Measurements from ENCODE around the gene KDM6B.
A peak's percentile ranks its signal among the peaks of the same experiment; 100 is the strongest.

Gene KDM6B

DNA sequence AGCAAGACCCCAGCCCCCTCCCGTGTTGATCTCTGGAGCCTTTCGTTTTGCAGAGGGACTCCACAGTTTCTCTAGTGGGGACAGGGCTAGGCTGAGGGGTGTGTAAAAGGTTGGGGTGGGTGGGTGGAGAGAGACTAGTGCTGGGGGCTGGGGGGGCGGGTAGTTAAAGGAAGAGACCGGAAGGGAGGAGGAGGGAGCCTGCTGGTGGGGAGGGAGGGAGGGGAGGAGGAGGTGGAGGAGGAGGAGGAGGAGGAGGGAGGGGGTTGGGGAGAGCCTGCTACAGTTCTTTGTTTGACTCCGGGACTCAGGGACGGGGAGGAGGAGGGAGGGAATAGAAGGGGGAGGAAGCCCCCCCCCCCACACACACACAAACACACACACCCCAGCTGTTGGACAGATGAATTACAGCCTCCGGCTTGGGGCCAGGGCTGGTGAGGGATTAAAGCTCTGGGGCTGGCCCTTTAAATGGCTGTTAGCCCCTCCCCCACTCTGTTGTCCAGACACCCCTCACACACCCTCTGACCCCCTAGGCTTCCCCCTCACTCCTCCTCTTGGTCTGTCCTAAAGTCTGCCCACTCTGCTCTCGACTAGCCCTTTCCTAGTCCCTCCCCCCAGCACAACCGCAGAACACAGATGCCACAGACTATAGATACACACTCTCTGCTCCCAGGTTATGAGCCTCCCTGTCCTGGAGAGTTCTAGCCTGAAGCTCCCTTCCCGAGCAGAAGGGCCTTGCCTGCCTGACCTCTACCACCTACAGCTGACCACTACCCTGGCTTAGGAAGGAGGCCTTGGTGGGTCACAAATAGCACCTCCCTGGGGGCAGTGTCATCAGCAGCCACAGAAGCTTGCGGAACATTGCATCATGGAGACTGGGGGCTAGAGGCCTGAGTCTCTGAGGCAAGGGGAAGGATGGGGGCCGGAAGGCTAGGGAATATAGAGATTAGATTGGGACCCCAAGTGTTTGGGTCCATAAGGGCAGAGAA lies 4.4 kb downstream of the KDM6B start:
- peak overlapping the region; percentile 16 to 89 for H3K4ac ChIP-seq (ENCODE audit: low read depth in 1 of 2, low read length in 2 of 2)
- H3K9ac ChIP-seq (ENCODE audit: low read length): peak overlapping the region; percentile 98
- no peaks in the 10 kb centered on the region for H3K9me3 ChIP-seq (ENCODE audit: control insufficient read depth, low read length)
- peak overlapping the region; percentile 56 for H3K27ac ChIP-seq (ENCODE audit: low read length, poor library complexity, severe bottlenecking)
- no peak overlapping the region for H2AK5ac ChIP-seq (ENCODE audit: low read length, severe bottlenecking)
- no peak overlapping the region for H2BK15ac ChIP-seq (ENCODE audit: low read depth, poor library complexity, severe bottlenecking)
- peak overlapping the region; percentile 24 to 97 for H3K4me3 ChIP-seq (ENCODE audit: insufficient read depth in 1 of 2, low read depth in 1 of 2, low read length in 2 of 2)
- H3K27me3 ChIP-seq (ENCODE audit: control insufficient read depth in 1 of 2, insufficient read depth in 1 of 2, low read length in 2 of 2): no peaks in the 10 kb centered on the region
- peak overlapping the region; percentile 15 to 93 for H3K18ac ChIP-seq (ENCODE audit: low read depth in 1 of 2, low read length in 2 of 2)
- peak overlapping the region; percentile 57 for H2BK120ac ChIP-seq (ENCODE audit: low read depth, low read length)
- H3K4me1 ChIP-seq (ENCODE audit: control insufficient read depth, insufficient read depth, low read depth, low read length): peaks cover 36% of the 10 kb centered on the region
- H2AFZ ChIP-seq (ENCODE audit: low read depth, low read length): no peak overlapping the region
- peaks cover 12% of the 10 kb centered on the region for H3K79me1 ChIP-seq (replicated peaks; ENCODE audit: low read length, poor library complexity, severe bottlenecking)
- peak; percentile 90 for DNase-seq
- H4K91ac ChIP-seq (ENCODE audit: low read length): no peak overlapping the region
- H3K4me2 ChIP-seq (ENCODE audit: low read length, poor library complexity, severe bottlenecking): peak overlapping the region; percentile 57
- peaks cover 3 to 12% of the 10 kb centered on the region in 2 experiments for H3K36me3 ChIP-seq (ENCODE audit: control insufficient read depth in 1 of 2, insufficient read depth in 2 of 2, low read depth in 1 of 2, low read length in 2 of 2)
- H4K8ac ChIP-seq (ENCODE audit: low read length): no peak overlapping the region
- WGBS: 19% methylated on average over 8 of the region's 12 CpGs
- peak overlapping the region in 1 of 2 experiments; percentile 18 for H3K23ac ChIP-seq (ENCODE audit: low read length in 2 of 2)
- peak overlapping the region in 1 of 2 experiments; percentile 83 for H3K14ac ChIP-seq (ENCODE audit: low read length in 2 of 2)
- H2BK12ac ChIP-seq (ENCODE audit: low read length in 2 of 2): peak overlapping the region in 1 of 2 experiments; percentile 87
- H2BK5ac ChIP-seq (ENCODE audit: low read depth, low read length, poor library complexity, severe bottlenecking): no peak overlapping the region

DNA sequence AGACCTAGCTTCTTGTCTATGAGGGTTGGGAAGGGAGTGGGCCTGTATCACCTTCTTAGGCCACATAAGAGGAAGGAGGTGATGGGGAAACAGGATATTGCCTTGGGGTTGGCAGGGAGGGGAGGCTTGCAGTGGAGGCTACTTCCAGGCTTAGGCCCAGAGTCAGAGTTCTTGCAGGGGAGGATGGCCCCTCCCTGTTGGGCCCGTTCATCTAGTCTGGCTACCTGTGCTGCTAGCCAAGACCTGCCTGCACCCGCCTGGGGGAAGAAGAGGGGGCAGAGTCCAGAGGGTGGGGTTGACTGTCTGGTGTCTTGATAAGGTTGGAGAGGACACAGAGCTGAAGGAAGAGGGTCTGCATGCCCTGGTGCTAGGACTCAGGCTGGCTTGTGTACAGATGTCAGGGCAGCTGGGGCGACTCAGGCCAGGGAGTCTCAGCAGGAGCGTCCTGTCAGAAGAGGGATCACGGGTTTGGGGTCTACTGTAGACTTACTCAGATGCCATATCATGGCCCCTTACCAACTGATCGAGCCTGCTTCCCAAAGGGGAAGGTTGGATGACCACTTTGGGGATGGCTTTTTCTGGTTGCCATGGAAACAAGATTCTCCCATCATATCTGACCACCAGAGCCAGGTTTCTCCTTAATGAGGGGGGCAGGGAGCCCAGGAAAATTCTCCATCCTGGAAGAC lies 5.3 kb downstream of the KDM6B start:
- Histone ChIP-seq H3K14ac (ENCODE audit: low read length in 2 of 2) (peak overlapping the region in 1 of 2 experiments; percentile 30), H2AFZ (ENCODE audit: low read depth, low read length) (no peak overlapping the region), H3K4ac (ENCODE audit: low read depth in 1 of 2, low read length in 2 of 2) (peak overlapping the region in 1 of 2 experiments; percentile 89), H3K9me3 (ENCODE audit: control insufficient read depth, low read length) (no peaks in the 10 kb centered on the region), H3K23ac (ENCODE audit: low read length in 2 of 2) (no peak overlapping the region), H3K79me1 (replicated peaks; ENCODE audit: low read length, poor library complexity, severe bottlenecking) (peaks cover 12% of the 10 kb centered on the region), H3K4me1 (ENCODE audit: control insufficient read depth, insufficient read depth, low read depth, low read length) (peaks cover 31% of the 10 kb centered on the region), H3K27ac (ENCODE audit: low read length, poor library complexity, severe bottlenecking) (no peak overlapping the region), H2BK15ac (ENCODE audit: low read depth, poor library complexity, severe bottlenecking) (no peak overlapping the region), H2BK5ac (ENCODE audit: low read depth, low read length, poor library complexity, severe bottlenecking) (no peak overlapping the region), H3K36me3 (ENCODE audit: control insufficient read depth in 1 of 2, insufficient read depth in 2 of 2, low read depth in 1 of 2, low read length in 2 of 2) (peaks cover 3 to 12% of the 10 kb centered on the region in 2 experiments), H2BK12ac (ENCODE audit: low read length in 2 of 2) (peak overlapping the region; percentile 14 to 87), H3K9ac (ENCODE audit: low read length) (peak overlapping the region; percentile 71), H4K91ac (ENCODE audit: low read length) (peak overlapping the region; percentile 44), H3K18ac (ENCODE audit: low read depth in 1 of 2, low read length in 2 of 2) (peak overlapping the region; percentile 23 to 93), H3K4me2 (ENCODE audit: low read length, poor library complexity, severe bottlenecking) (no peak overlapping the region), H4K8ac (ENCODE audit: low read length) (peak overlapping the region; percentile 3), H3K4me3 (ENCODE audit: insufficient read depth in 1 of 2, low read depth in 1 of 2, low read length in 2 of 2) (peak overlapping the region in 1 of 2 experiments; percentile 67), H2BK120ac (ENCODE audit: low read depth, low read length) (no peak overlapping the region), H3K27me3 (ENCODE audit: control insufficient read depth in 1 of 2, insufficient read depth in 1 of 2, low read length in 2 of 2) (no peaks in the 10 kb centered on the region), H2AK5ac (ENCODE audit: low read length, severe bottlenecking) (no peak overlapping the region)
- peak; percentile 36 for DNase-seq
- WGBS: 67% methylated on average over 5 of the region's 6 CpGs

DNA sequence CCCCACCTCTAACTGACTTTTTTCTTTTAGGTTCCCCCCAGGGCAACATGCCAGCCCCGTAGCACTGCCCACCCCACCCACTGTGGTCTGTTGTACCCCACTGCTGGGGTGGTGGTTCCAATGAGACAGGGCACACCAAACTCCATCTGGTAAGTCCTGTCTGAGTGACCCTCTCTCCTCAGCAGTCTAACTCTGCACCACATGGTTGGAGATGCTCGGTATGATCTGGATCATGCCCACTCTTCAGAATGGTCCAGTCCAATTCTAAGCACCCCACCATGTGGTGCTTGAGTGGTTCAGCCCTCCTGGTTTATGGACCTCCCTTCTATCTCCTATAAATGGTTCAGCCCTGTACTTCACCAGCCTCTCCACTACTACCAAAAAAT lies 5.9 kb downstream of the KDM6B start:
- H3K79me1 ChIP-seq (replicated peaks; ENCODE audit: low read length, poor library complexity, severe bottlenecking): peaks cover 12% of the 10 kb centered on the region
- no peak overlapping the region for H2AFZ ChIP-seq (ENCODE audit: low read depth, low read length)
- H2BK15ac ChIP-seq (ENCODE audit: low read depth, poor library complexity, severe bottlenecking): no peak overlapping the region
- DNase-seq: peak; percentile 63
- H3K4me1 ChIP-seq (ENCODE audit: control insufficient read depth, insufficient read depth, low read depth, low read length): peaks cover 27% of the 10 kb centered on the region
- no peak overlapping the region for H2BK12ac ChIP-seq (ENCODE audit: low read length in 2 of 2)
- peak overlapping the region; percentile 98 for H3K9ac ChIP-seq (ENCODE audit: low read length)
- H3K18ac ChIP-seq (ENCODE audit: low read depth in 1 of 2, low read length in 2 of 2): no peak overlapping the region
- H3K4ac ChIP-seq (ENCODE audit: low read depth in 1 of 2, low read length in 2 of 2): peak overlapping the region in 1 of 2 experiments; percentile 13
- no peaks in the 10 kb centered on the region for H3K9me3 ChIP-seq (ENCODE audit: control insufficient read depth, low read length)
- H2AK5ac ChIP-seq (ENCODE audit: low read length, severe bottlenecking): no peak overlapping the region
- WGBS: 77% methylated on average over 2 of the region's 2 CpGs
- H3K27ac ChIP-seq (ENCODE audit: low read length, poor library complexity, severe bottlenecking): no peak overlapping the region
- no peak overlapping the region for H2BK5ac ChIP-seq (ENCODE audit: low read depth, low read length, poor library complexity, severe bottlenecking)
- no peak overlapping the region for H3K4me2 ChIP-seq (ENCODE audit: low read length, poor library complexity, severe bottlenecking)
- H3K23ac ChIP-seq (ENCODE audit: low read length in 2 of 2): no peak overlapping the region
- no peak overlapping the region for H3K14ac ChIP-seq (ENCODE audit: low read length in 2 of 2)
- no peak overlapping the region for H2BK120ac ChIP-seq (ENCODE audit: low read depth, low read length)
- H3K36me3 ChIP-seq (ENCODE audit: control insufficient read depth in 1 of 2, insufficient read depth in 2 of 2, low read depth in 1 of 2, low read length in 2 of 2): peaks cover 4 to 12% of the 10 kb centered on the region in 2 experiments
- H4K8ac ChIP-seq (ENCODE audit: low read length): no peak overlapping the region
- H3K4me3 ChIP-seq (ENCODE audit: insufficient read depth in 1 of 2, low read depth in 1 of 2, low read length in 2 of 2): no peak overlapping the region
- peak overlapping the region; percentile 32 for H4K91ac ChIP-seq (ENCODE audit: low read length)
- no peaks in the 10 kb centered on the region for H3K27me3 ChIP-seq (ENCODE audit: control insufficient read depth in 1 of 2, insufficient read depth in 1 of 2, low read length in 2 of 2)

DNA sequence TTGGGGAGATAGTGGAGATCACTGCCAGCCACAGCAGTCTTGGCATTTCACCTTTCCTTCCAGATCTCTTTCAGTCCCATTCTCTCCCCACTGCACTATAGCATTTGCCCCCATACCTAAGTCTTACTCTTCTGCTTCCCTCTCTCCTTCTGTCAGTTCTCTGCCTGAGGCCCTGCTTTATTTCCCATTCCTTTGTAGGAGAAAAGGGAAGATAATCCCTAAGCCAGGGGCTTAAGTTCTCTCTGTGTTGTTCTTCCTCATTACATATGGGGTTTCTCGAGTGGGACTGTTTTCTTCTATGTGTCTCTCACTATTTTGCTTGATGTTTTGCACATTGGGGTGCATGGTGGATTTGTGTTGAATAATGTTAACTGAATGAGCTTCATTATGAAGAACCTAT lies 6.4 kb downstream of the KDM6B start:
- Histone ChIP-seq H3K23ac (ENCODE audit: low read length in 2 of 2) (no peak overlapping the region), H4K91ac (ENCODE audit: low read length) (no peak overlapping the region), H2AK5ac (ENCODE audit: low read length, severe bottlenecking) (no peak overlapping the region), H3K27ac (ENCODE audit: low read length, poor library complexity, severe bottlenecking) (no peak overlapping the region), H4K8ac (ENCODE audit: low read length) (no peak overlapping the region), H3K4me2 (ENCODE audit: low read length, poor library complexity, severe bottlenecking) (no peak overlapping the region), H3K27me3 (ENCODE audit: control insufficient read depth in 1 of 2, insufficient read depth in 1 of 2, low read length in 2 of 2) (no peaks in the 10 kb centered on the region), H3K36me3 (ENCODE audit: control insufficient read depth in 1 of 2, insufficient read depth in 2 of 2, low read depth in 1 of 2, low read length in 2 of 2) (peaks cover 9 to 12% of the 10 kb centered on the region in 2 experiments), H2BK120ac (ENCODE audit: low read depth, low read length) (no peak overlapping the region), H3K4me3 (ENCODE audit: insufficient read depth in 1 of 2, low read depth in 1 of 2, low read length in 2 of 2) (no peak overlapping the region), H3K4me1 (ENCODE audit: control insufficient read depth, insufficient read depth, low read depth, low read length) (peaks cover 33% of the 10 kb centered on the region), H3K9ac (ENCODE audit: low read length) (peak overlapping the region; percentile 98), H2BK5ac (ENCODE audit: low read depth, low read length, poor library complexity, severe bottlenecking) (no peak overlapping the region), H3K9me3 (ENCODE audit: control insufficient read depth, low read length) (no peaks in the 10 kb centered on the region), H3K18ac (ENCODE audit: low read depth in 1 of 2, low read length in 2 of 2) (no peak overlapping the region), H3K4ac (ENCODE audit: low read depth in 1 of 2, low read length in 2 of 2) (no peak overlapping the region), H2BK15ac (ENCODE audit: low read depth, poor library complexity, severe bottlenecking) (no peak overlapping the region), H2BK12ac (ENCODE audit: low read length in 2 of 2) (no peak overlapping the region), H3K14ac (ENCODE audit: low read length in 2 of 2) (no peak overlapping the region), H3K79me1 (replicated peaks; ENCODE audit: low read length, poor library complexity, severe bottlenecking) (peaks cover 12% of the 10 kb centered on the region), H2AFZ (ENCODE audit: low read depth, low read length) (no peak overlapping the region)
- DNase-seq: no peak
- 60% methylated on average over 1 of the region's 1 CpG for WGBS

Data from mesenchymal stem cell (in vitro differentiated cells and primary cell).